Liver (tissue), 9 donors: ENCODE results near the gene COP1. TPM values are rescaled to one million over a fixed set of nuclear protein-coding genes. Genes with fewer than 3 reads are reported as not detected.

Experiments used
- DNase-seq: peaks from one replicate; pipeline ENCODE4 v3.0.0-alpha.2; 2017; ENCODE audit warnings: low spot score
- H3K27ac ChIP-seq, 2 donors: one replicate each; pipeline ENCODE4 v1.7.0; 2013; ENCODE audit warnings: inconsistent platforms in 2 of 2, low read length in 2 of 2, control low read depth in 1 of 2, low read depth in 1 of 2, mild to moderate bottlenecking in 1 of 2
- H3K27me3 ChIP-seq, 4 donors: one replicate each; pipeline versions ENCODE4 v1.6.1 to v1.7.0; 2013; ENCODE audit warnings: low read length in 3 of 4, inconsistent platforms in 1 of 4, mild to moderate bottlenecking in 1 of 4, moderate library complexity in 1 of 4; ENCODE audit not compliant: control insufficient read depth in 4 of 4, insufficient read depth in 4 of 4
- H3K36me3 ChIP-seq, 4 donors: one replicate each; pipeline versions ENCODE4 v1.6.1 to v1.7.0; 2013; ENCODE audit warnings: low read length in 3 of 4, mild to moderate bottlenecking in 3 of 4, low read depth in 1 of 4, moderate library complexity in 1 of 4; ENCODE audit not compliant: control insufficient read depth in 4 of 4, insufficient read depth in 3 of 4
- H3K4me1 ChIP-seq, 4 donors: one replicate each; pipeline versions ENCODE4 v1.6.1 to v1.7.0; 2013; ENCODE audit warnings: low read length in 3 of 4, mild to moderate bottlenecking in 3 of 4, moderate library complexity in 1 of 4; ENCODE audit not compliant: control insufficient read depth in 4 of 4, insufficient read depth in 4 of 4
- H3K4me3 ChIP-seq, 3 donors: one replicate each; pipeline versions ENCODE4 v1.6.1 to v1.7.0; 2013; ENCODE audit warnings: low read length in 3 of 3, control low read depth in 1 of 3, low read depth in 1 of 3, mild to moderate bottlenecking in 1 of 3
- H3K9ac ChIP-seq, 2 donors: one replicate each; pipeline ENCODE4 v1.7.0; 2013; ENCODE audit warnings: low read length in 2 of 2, mild to moderate bottlenecking in 2 of 2, moderate library complexity in 2 of 2, control low read depth in 1 of 2, low read depth in 1 of 2
- H3K9me3 ChIP-seq, 4 donors: one replicate each; pipeline versions ENCODE4 v1.6.1 to v1.7.0; 2013; ENCODE audit warnings: low read length in 3 of 4; ENCODE audit not compliant: control insufficient read depth in 4 of 4
- ATF3 ChIP-seq: IDR thresholded peaks from 2 replicates; pipeline ENCODE4 v1.6.1; 2016; ENCODE audit warnings: antibody characterized with exemption
- EGR1 ChIP-seq, 2 donors: IDR thresholded peaks; 2 replicates each; pipeline ENCODE4 v1.6.1; 2016 to 2018; ENCODE audit warnings: antibody characterized with exemption in 2 of 2, low read depth in 2 of 2
- FOXA2 ChIP-seq: IDR thresholded peaks from 2 replicates; pipeline ENCODE4 v1.6.1; 2016; ENCODE audit warnings: antibody characterized with exemption
- GABPA ChIP-seq, 2 donors: IDR thresholded peaks in 1 of 2; conservative IDR thresholded peaks in 1 of 2; 2 replicates each; pipeline ENCODE4 v1.6.1; 2016; ENCODE audit warnings: antibody characterized with exemption in 2 of 2, mild to moderate bottlenecking in 1 of 2, moderate library complexity in 1 of 2
- HNF4A ChIP-seq, 2 donors: conservative IDR thresholded peaks; 2 replicates each; pipeline ENCODE4 v1.6.1; 2016; ENCODE audit warnings: antibody characterized with exemption in 2 of 2, mild to moderate bottlenecking in 2 of 2
- HNF4G ChIP-seq: IDR thresholded peaks from 2 replicates; pipeline ENCODE4 v1.6.1; 2016; ENCODE audit warnings: antibody characterized with exemption
- JUND ChIP-seq, 2 donors: IDR thresholded peaks; 2 replicates each; pipeline ENCODE4 v1.6.1; 2016; ENCODE audit warnings: antibody characterized with exemption in 2 of 2
- NR2F2 ChIP-seq: IDR thresholded peaks from 2 replicates; pipeline ENCODE4 v1.6.1; 2016; ENCODE audit warnings: antibody characterized with exemption
- RAD21 ChIP-seq, 2 donors: IDR thresholded peaks; 2 replicates each; pipeline ENCODE4 v1.6.1; 2016; ENCODE audit warnings: antibody characterized with exemption in 2 of 2, mild to moderate bottlenecking in 2 of 2
- REST ChIP-seq: IDR thresholded peaks from 2 replicates; pipeline ENCODE4 v1.6.1; 2016; ENCODE audit warnings: antibody characterized with exemption, mild to moderate bottlenecking
- RXRA ChIP-seq, 2 donors: IDR thresholded peaks; 2 replicates each; pipeline ENCODE4 v1.6.1; 2017 to 2018; ENCODE audit warnings: antibody characterized with exemption in 2 of 2, mild to moderate bottlenecking in 1 of 2
- SP1 ChIP-seq: IDR thresholded peaks from 2 replicates; pipeline ENCODE4 v1.6.1; 2018; ENCODE audit warnings: antibody characterized with exemption, mild to moderate bottlenecking
- TAF1 ChIP-seq: conservative IDR thresholded peaks from 2 replicates; pipeline ENCODE4 v1.6.1; 2016; ENCODE audit warnings: antibody characterized with exemption, mild to moderate bottlenecking
- YY1 ChIP-seq: IDR thresholded peaks from 2 replicates; pipeline ENCODE4 v1.6.1; 2016; ENCODE audit warnings: antibody characterized with exemption, mild to moderate bottlenecking
- ZBTB33 ChIP-seq: IDR thresholded peaks from 2 replicates; pipeline ENCODE4 v1.6.1; 2016; ENCODE audit warnings: antibody characterized with exemption
- WGBS: extraction: QIAGEN DNeasy Blood & Tissue Kit; methylation state at CpG from one replicate; pipeline ENCODE4 v1.1.7; 2013; 5-methylcytosine and 5-hydroxymethylcytosine counted together
- polyA plus RNA-seq, 2 donors: library from polyadenylated mRNA; stranded (reverse) in 1 of 2; unstranded in 1 of 2; fragments of 200-250 nt in 1 of 2; fragments of >200 nt in 1 of 2; fragmentation: Nextera tagmentation in 1 of 2; extraction: Ambion mirVana in 1 of 2; gene quantifications; one replicate each; pipeline versions ENCODE4 v1.2.1 to v1.2.3, GENCODE V29; 2013 to 2015
- total RNA-seq, 2 donors: library from RNA; depleted of rRNA; stranded (reverse); fragments of >200 nt; gene quantifications; one replicate each; pipeline ENCODE4 v1.2.3, GENCODE V29; 2014
- TF ChIP-seq, protein P1 (sequence below): fragments of 150-350 bp; IDR thresholded peaks from 2 replicates; pipeline ENCODE4 v1.5.1; 2017; ENCODE audit warnings: improper control_type of control experiment, low read depth, low read length; ENCODE audit not compliant: missing input control
- TF ChIP-seq, protein P2 (sequence below): IDR thresholded peaks from 2 replicates; pipeline ENCODE4 v1.6.1; 2016; ENCODE audit warnings: antibody characterized with exemption
- donor health status: healthy.
- donor health status: healthy.
- donor health status: healthy.
- donor health status: healthy.
- donor health status: healthy.

The COP1 gene
- total and polyA plus RNA-seq, 4 donors, result 14.7 to 35.7 (median 22.5) TPM

GRCh38 chr1:175947771-175948170, 259.3 kb downstream of the COP1 start:
- Histone ChIP-seq H3K27me3 (no peaks in the 10 kb centered on the region), H3K9ac (no peak overlapping the region), H3K27ac (no peak overlapping the region), H3K4me3 (no peak overlapping the region), H3K36me3 (peaks cover 3 to 14% (median 9%) of the 10 kb centered on the region in 4 donors), H3K4me1 (no peaks in the 10 kb centered on the region), H3K9me3 (no peaks in the 10 kb centered on the region)
- DNase-seq, result no peak
- TF ChIP-seq EGR1 (IDR thresholded peaks at IDR 0.05; ENCODE audit: low read depth in 2 of 2), result no peak
- TF ChIP-seq YY1, result no peak
- no peak for TF ChIP-seq ATF3
- TF ChIP-seq RAD21 (IDR thresholded peaks at IDR 0.05), result no peak
- TF ChIP-seq GABPA (IDR thresholded peaks at IDR 0.05 in 1 of 2, conservative IDR thresholded peaks at IDR 0.05 in 1 of 2), result no peak
- no peak for TF ChIP-seq RXRA (IDR thresholded peaks at IDR 0.05)
- no peak for TF ChIP-seq ZBTB33
- TF ChIP-seq HNF4G, result no peak
- no peak for TF ChIP-seq TAF1
- TF ChIP-seq, protein P1, sequence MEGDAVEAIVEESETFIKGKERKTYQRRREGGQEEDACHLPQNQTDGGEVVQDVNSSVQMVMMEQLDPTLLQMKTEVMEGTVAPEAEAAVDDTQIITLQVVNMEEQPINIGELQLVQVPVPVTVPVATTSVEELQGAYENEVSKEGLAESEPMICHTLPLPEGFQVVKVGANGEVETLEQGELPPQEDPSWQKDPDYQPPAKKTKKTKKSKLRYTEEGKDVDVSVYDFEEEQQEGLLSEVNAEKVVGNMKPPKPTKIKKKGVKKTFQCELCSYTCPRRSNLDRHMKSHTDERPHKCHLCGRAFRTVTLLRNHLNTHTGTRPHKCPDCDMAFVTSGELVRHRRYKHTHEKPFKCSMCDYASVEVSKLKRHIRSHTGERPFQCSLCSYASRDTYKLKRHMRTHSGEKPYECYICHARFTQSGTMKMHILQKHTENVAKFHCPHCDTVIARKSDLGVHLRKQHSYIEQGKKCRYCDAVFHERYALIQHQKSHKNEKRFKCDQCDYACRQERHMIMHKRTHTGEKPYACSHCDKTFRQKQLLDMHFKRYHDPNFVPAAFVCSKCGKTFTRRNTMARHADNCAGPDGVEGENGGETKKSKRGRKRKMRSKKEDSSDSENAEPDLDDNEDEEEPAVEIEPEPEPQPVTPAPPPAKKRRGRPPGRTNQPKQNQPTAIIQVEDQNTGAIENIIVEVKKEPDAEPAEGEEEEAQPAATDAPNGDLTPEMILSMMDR, result no peak
- no peak for TF ChIP-seq SP1
- no peak for TF ChIP-seq HNF4A (conservative IDR thresholded peaks at IDR 0.05)
- TF ChIP-seq FOXA2, result no peak
- TF ChIP-seq JUND (IDR thresholded peaks at IDR 0.05), result no peak
- TF ChIP-seq, protein P2, sequence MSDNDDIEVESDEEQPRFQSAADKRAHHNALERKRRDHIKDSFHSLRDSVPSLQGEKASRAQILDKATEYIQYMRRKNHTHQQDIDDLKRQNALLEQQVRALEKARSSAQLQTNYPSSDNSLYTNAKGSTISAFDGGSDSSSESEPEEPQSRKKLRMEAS, result no peak

DNA sequence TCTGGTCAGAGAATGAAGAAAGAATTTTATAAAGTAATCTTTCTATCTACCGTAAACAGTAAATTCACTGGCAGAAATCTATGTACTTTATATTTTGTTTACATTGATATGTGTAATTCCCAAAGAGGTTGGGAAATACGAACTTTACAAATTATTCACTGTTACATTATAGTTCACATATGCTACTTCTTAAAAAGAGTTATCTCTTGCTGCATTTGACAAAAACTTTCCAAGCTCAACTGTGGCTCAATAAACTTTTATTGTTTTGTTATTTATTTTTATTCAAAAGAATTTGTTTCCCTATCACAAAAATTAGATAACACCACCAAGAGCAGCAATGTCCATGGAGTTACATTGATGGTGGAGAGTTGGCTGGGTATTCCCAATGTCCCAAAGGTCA, 262.5 kb downstream of the COP1 start:
- DNase-seq, result no peak
- TF ChIP-seq ZBTB33 (no peak), REST (no peak), ATF3 (no peak), RXRA (IDR thresholded peaks at IDR 0.05) (no peak), FOXA2 (no peak), HNF4G (no peak), TAF1 (no peak), NR2F2 (no peak)
- H3K36me3 ChIP-seq, result peaks cover 0 to 18% (median 12%) of the 10 kb centered on the region in 4 donors

More for the DNA sequence above, 262.5 kb downstream of the COP1 start:
- 94% methylated on average over 2 of the region's 2 CpGs for WGBS
- no peaks in the 10 kb centered on the region for H3K9me3 ChIP-seq
- H3K27me3 ChIP-seq, result no peaks in the 10 kb centered on the region
- no peak overlapping the region for H3K9ac ChIP-seq
- H3K27ac ChIP-seq, result no peak overlapping the region
- H3K4me3 ChIP-seq, result no peak overlapping the region
- no peaks in the 10 kb centered on the region for H3K4me1 ChIP-seq
